Endothelial cell of umbilical vein (primary cell): ENCODE results near the gene SIAE. TPM values are rescaled to one million over a fixed set of nuclear protein-coding genes. Genes with fewer than 3 reads are reported as not detected.

Experiments used
- BruUV-seq: library from RNA; stranded (reverse); fragments of 400-500 nt; replicated peaks from 2 replicates; lab custom pipeline; 2021; lab: Mats Ljungman, UMichigan
- CTCF ChIA-PET: fragments of 300-600, 350-600 bp; sonication (Branson Sonifier 250); formaldehyde crosslinking; loops from one replicate; lab custom pipeline; 2021; ENCODE audit warnings: antibody characterized with exemption, inconsistent platforms; lab: Charles Lee
- POLR2A ChIA-PET: fragments of 300-600, 350-600 bp; sonication (Branson Sonifier 250); formaldehyde crosslinking; loops from one replicate; lab custom pipeline; 2021; ENCODE audit warnings: antibody characterized with exemption, inconsistent platforms; lab: Charles Lee
- DNase-seq: peaks from one replicate; pipeline ENCODE4 v3.0.0-alpha.2; 2011; ENCODE audit warnings: low read depth, low spot score
- FAIRE-seq: peaks from 2 replicates; lab custom pipeline; 2011; peaks lifted over from hg19 to GRCh38; lab: Jason Lieb, UNC
- H2AFZ ChIP-seq: 2 replicates; pipeline ENCODE4 v1.6.0; 2012; ENCODE audit warnings: low read depth, low read length, control low read depth, inconsistent platforms
- H3K27ac ChIP-seq: 2 replicates; pipeline ENCODE4 v1.5.1; 2011; ENCODE audit warnings: low read depth, mild to moderate bottlenecking, control low read depth, low read length, moderate library complexity; ENCODE audit not compliant: insufficient read depth
- H3K27me3 ChIP-seq, 2 experiments: 2 replicates each; pipeline versions ENCODE4 v1.6.0 to v1.6.1; 2011; ENCODE audit warnings: low read length in 2 of 2, mixed read lengths in 1 of 2; ENCODE audit not compliant: control insufficient read depth in 2 of 2, insufficient read depth in 2 of 2
- H3K36me3 ChIP-seq, 2 experiments: 2 replicates in 1 of 2; 3 replicates in 1 of 2; pipeline ENCODE4 v1.5.1; 2011; ENCODE audit warnings: low read length in 2 of 2, mild to moderate bottlenecking in 1 of 2, moderate library complexity in 1 of 2; ENCODE audit not compliant: control insufficient read depth in 2 of 2, insufficient read depth in 2 of 2; ENCODE audit errors: extremely low read depth in 1 of 2
- H3K4me1 ChIP-seq: 3 replicates; pipeline ENCODE4 v1.5.1; 2011; ENCODE audit warnings: mild to moderate bottlenecking, low read length; ENCODE audit not compliant: control insufficient read depth, insufficient read depth; ENCODE audit errors: extremely low read depth
- H3K4me2 ChIP-seq: 2 replicates; pipeline ENCODE4 v1.6.1; 2011; ENCODE audit warnings: low read length, control low read depth, mixed read lengths; ENCODE audit not compliant: insufficient read depth
- H3K4me3 ChIP-seq, 3 experiments: fragments of 200-600 bp in 1 of 3; sonication (generic), shearing (Covaris generic) in 1 of 3; replicated peaks in 1 of 3; 2 replicates each; pipeline ENCODE4 v1.5.1; 2011 to 2016; ENCODE audit warnings: control low read depth in 3 of 3, low read length in 3 of 3, mild to moderate bottlenecking in 2 of 3, inconsistent platforms in 1 of 3, low read depth in 1 of 3, moderate library complexity in 1 of 3; ENCODE audit not compliant: insufficient read depth in 1 of 3
- H3K79me2 ChIP-seq: 2 replicates; pipeline ENCODE4 v1.6.0; 2012; ENCODE audit warnings: low read length, inconsistent platforms; ENCODE audit not compliant: control insufficient read depth, insufficient read depth
- H3K9ac ChIP-seq: replicated peaks from 2 replicates; pipeline ENCODE3; 2011; ENCODE audit warnings: low read length, control low read depth; ENCODE audit not compliant: insufficient read depth; ENCODE audit errors: extremely low read depth
- H3K9me1 ChIP-seq: replicated peaks from 3 replicates; pipeline ENCODE4 v1.6.0; 2011; ENCODE audit warnings: mild to moderate bottlenecking, low read length; ENCODE audit not compliant: control insufficient read depth, insufficient read depth; ENCODE audit errors: extremely low read depth
- H3K9me3 ChIP-seq: replicated peaks from 2 replicates; pipeline ENCODE4 v1.5.1; 2012; ENCODE audit warnings: low read length, inconsistent platforms; ENCODE audit not compliant: control insufficient read depth, insufficient read depth
- H4K20me1 ChIP-seq: replicated peaks from 2 replicates; pipeline ENCODE3; 2011; ENCODE audit warnings: mild to moderate bottlenecking, low read length; ENCODE audit not compliant: control insufficient read depth, insufficient read depth; ENCODE audit errors: extremely low read depth
- CTCF ChIP-seq, 2 donors: IDR thresholded peaks; 1 replicate in 1 of 2; 2 replicates in 1 of 2; pipeline ENCODE4 v1.5.1; 2011; ENCODE audit warnings: low read length in 2 of 2, mild to moderate bottlenecking in 2 of 2, moderate library complexity in 2 of 2, control low read depth in 1 of 2, inconsistent platforms in 1 of 2, low read depth in 1 of 2; ENCODE audit not compliant: insufficient read depth in 1 of 2; ENCODE audit errors: extremely low read depth in 1 of 2
- EZH2 ChIP-seq: IDR thresholded peaks from 2 replicates; pipeline ENCODE4 v1.6.1; 2012; ENCODE audit warnings: borderline replicate concordance, low read depth, mild to moderate bottlenecking, moderate library complexity, low read length, inconsistent platforms; ENCODE audit not compliant: severe bottlenecking
- FOS ChIP-seq: IDR thresholded peaks from 2 replicates; pipeline ENCODE4 v1.6.1; 2011; ENCODE audit warnings: mild to moderate bottlenecking, low read length, moderate library complexity, borderline replicate concordance; ENCODE audit not compliant: insufficient read depth
- GATA2 ChIP-seq: IDR thresholded peaks from 2 replicates; pipeline ENCODE4 v1.7.0; 2011; ENCODE audit warnings: low read depth, mild to moderate bottlenecking, moderate library complexity, mixed read lengths, low read length; ENCODE audit not compliant: insufficient read length, insufficient read depth
- JUN ChIP-seq: IDR thresholded peaks from 2 replicates; pipeline ENCODE4 v1.6.1; 2011; ENCODE audit warnings: borderline replicate concordance, low read depth; ENCODE audit not compliant: insufficient read length, insufficient read depth
- MAX ChIP-seq: IDR thresholded peaks from 2 replicates; pipeline ENCODE4 v1.6.1; 2011; ENCODE audit not compliant: insufficient read depth, insufficient read length
- MYC ChIP-seq: IDR thresholded peaks from one replicate; pipeline ENCODE4 v1.6.1; 2011; ENCODE audit warnings: mild to moderate bottlenecking, low read depth, low read length
- POLR2A ChIP-seq: IDR thresholded peaks from 2 replicates; pipeline ENCODE4 v1.6.1; 2012; ENCODE audit warnings: low read depth, mild to moderate bottlenecking, control low read depth, low read length
- POLR2AphosphoS5 ChIP-seq: IDR thresholded peaks from 2 replicates; pipeline ENCODE4 v1.6.1; 2012; ENCODE audit warnings: low read depth, mild to moderate bottlenecking, control low read depth, low read length, moderate library complexity; ENCODE audit not compliant: insufficient read depth
- dilution Hi-C: fragments of 300-500 bp; cut with MboI; formaldehyde crosslinking; loops from one replicate; pipeline ENCODE4 v1.15.0; 2019; ENCODE audit warnings: low sequenced_read_pairs; ENCODE audit not compliant: extremely low pct_ligation_motif_present
- intact Hi-C: fragments of 100-400 bp; cut with micrococcal nuclease; formaldehyde crosslinking; loops from one replicate; pipeline ENCODE4 v1.10.0; 2022
- polyA plus RNA-seq, 4 experiments: library from polyadenylated mRNA; depleted of rRNA in 3 of 4; stranded (reverse) in 3 of 4; unstranded in 1 of 4; fragments of >200 nt; gene quantifications; 2 replicates each; pipeline versions ENCODE4 v1.2.1 to v1.2.3, GENCODE V29; 2011 to 2012; ENCODE audit warnings: missing spikeins in 1 of 4
- total RNA-seq: library from RNA; stranded (reverse); gene quantifications from 2 replicates; pipeline ENCODE4 v1.2.3, GENCODE V29; 2021

The SIAE gene
- total and polyA plus RNA-seq, 2 donors (not counting 3 experiments of a cell fraction or from before 2014, with no cell fraction given), result 16.9 to 23.9 TPM

DNA sequence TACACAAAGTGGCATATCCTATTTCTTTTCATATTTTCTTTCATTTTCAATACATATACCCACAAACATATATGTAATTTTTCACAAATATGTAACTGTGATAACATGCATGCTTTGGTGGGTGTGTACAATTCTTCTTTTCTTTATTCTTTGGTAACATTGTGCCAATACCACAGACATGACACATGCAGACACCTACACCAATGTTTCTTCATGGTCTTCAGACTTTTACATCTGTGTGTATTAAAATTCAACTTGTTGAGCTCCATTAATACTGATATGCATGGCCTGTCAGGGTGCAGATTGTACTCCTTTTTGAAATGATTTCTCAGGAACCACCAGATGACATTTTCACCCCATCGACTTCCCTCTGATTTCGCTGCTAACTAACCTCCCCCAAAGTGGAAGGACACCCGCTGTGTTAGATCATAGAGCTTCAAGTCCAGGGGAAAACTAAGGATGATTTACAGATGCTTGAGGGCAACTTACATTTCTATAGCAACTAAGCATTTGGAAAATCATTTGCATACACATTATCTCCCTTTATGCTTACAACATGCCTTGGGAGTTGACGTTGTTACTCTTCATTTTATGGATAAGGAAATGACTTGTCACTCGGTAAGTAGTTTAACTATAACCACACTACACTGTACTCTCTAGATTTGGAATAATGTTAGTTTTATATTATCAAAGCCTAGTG is 72.8 kb downstream of the SIAE start:
- no TSS peak for BruUV-seq
- no peaks in the 10 kb centered on the region for H3K9me1 ChIP-seq
- FAIRE-seq (no peak), DNase-seq (no peak)
- dilution Hi-C loops, result no loop called here
- no peaks in the 10 kb centered on the region for H3K79me2 ChIP-seq
- no peak for TF ChIP-seq MYC
- no peak for TF ChIP-seq CTCF (IDR thresholded peaks at IDR 0.05; ENCODE audit: extremely low read depth in 1 of 2, insufficient read depth in 1 of 2, low read depth in 1 of 2, low read length in 2 of 2)
- TF ChIP-seq MAX, result no peak
- no peak for TF ChIP-seq FOS
- TF ChIP-seq POLR2AphosphoS5, result no peak
- no peak for TF ChIP-seq EZH2
- TF ChIP-seq JUN, result no peak
- no peak for TF ChIP-seq GATA2
- TF ChIP-seq POLR2A, result no peak
- intact Hi-C loops, result no loop called here
- H3K36me3 ChIP-seq, result no peaks in the 10 kb centered on the region
- no peak overlapping the region for H3K4me3 ChIP-seq
- H3K4me1 ChIP-seq, result no peaks in the 10 kb centered on the region
- ChIA-PET POLR2A (no interaction called here), CTCF (no interaction called here)
- peaks cover 3 to 23% of the 10 kb centered on the region in 2 experiments for H3K27me3 ChIP-seq
- H3K9me3 ChIP-seq, result no peaks in the 10 kb centered on the region
- no peak overlapping the region for H3K9ac ChIP-seq
- H3K4me2 ChIP-seq, result no peak overlapping the region
- no peaks in the 10 kb centered on the region for H4K20me1 ChIP-seq
- H3K27ac ChIP-seq, result no peak overlapping the region
- no peak overlapping the region for H2AFZ ChIP-seq
